HK-2 (cell line): ENCODE data around the gene LZTS3.
"Not testable (repeated sequence)": the region's sequence is repeated elsewhere in the genome, so short reads cannot be mapped to it uniquely, and the experiment has no call there.

Experiments used
- DNase-seq: peaks from one replicate; pipeline ENCODE4 v3.0.0-alpha.2; 2018; ENCODE audit not compliant: unreplicated experiment

Gene LZTS3

GRCh38 chr20:3192226-3193015 is 19.1 kb upstream of the LZTS3 start:
- no peak for DNase-seq

GRCh38 chr20:3190681-3191111 is 17.3 kb upstream of the LZTS3 start:
- DNase-seq = no peak

- no peak for DNase-seq
These were observed 16.3 kb upstream of the LZTS3 start for GRCh38 chr20:3189561-3190131.

GRCh38 chr20:3188823-3189413 is 15.6 kb upstream of the LZTS3 start:
- no peak for DNase-seq

DNA sequence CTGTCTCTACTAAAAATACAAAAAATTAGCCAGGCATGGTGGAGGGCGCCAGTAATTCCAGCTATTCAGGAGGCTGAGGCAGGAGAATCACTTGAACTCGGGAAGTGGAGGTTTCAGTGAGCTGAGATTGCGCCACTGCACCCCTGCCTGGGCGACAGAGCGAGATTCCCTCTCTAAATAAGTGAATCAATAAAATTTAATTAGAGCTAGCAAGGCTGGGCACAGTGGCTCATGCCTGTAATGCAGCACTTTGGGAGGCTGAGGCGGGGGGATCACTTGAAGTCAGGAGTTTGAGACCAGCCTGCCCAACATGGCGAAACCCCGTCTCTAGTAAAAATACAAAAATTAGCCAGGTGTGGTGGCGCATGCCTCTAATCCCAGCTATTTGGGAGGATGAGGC is 14.5 kb upstream of the LZTS3 start:
- DNase-seq = not testable (repeated sequence)

DNA sequence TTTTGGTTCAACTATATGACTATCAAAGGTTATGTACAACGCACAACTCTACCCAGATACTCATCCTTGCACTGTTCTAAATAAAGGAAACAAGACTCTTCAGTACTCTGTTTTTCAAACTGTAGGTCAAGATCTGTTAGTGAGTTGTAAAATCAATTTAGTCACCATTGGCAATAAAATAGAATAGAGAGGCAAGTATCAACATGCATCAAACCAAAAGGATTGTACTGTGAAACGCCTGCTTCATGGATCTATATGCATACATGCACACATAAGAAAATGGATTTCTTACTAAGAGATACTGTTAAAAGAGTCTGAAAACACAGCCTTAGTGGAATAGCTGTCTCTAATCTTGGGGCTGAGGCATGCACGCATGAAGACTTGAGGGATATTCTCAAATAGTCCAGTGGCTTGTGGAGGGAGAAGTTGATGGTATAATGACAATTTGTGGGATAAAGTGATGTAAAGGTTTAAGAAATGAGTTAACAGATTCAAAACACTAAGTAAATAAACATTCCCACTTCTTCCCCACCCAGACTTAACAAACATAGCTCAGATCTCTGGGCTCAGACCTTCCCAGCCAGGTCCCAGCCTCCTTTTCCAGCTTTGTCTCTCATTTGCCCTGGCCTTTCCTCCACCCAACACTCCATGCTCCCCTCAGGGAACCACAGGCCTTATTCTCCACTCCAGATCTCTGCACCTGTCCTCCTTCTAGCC is 10.7 kb upstream of the LZTS3 start:
- no peak for DNase-seq

- not testable (repeated sequence) for DNase-seq
These were observed 9.1 kb upstream of the LZTS3 start for GRCh38 chr20:3182429-3182828.

GRCh38 chr20:3181270-3181669 is 7.9 kb upstream of the LZTS3 start:
- DNase-seq = no peak

GRCh38 chr20:3180319-3180718 is 7.0 kb upstream of the LZTS3 start:
- no peak for DNase-seq

- DNase-seq = no peak
These were observed 4.6 kb upstream of the LZTS3 start for GRCh38 chr20:3177746-3178485.

DNA sequence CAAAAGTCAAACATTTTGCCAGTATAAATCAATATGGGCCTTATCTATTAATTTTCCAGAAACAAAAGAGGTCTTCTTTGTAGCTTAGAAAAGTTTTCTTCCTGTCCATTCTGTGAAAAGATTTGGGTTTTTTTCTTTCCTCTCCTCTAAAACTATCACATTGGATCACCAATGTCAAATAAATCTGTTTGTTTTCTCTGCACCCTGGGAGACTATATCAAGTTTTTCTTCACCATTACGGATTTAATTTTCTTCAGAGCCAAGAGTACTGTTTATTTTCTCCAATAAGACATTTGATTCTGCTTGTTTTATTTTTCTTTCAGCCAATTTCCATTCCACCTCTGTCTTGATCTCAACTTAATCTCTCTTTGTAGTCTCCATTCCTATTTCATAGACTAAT is 1.9 kb upstream of the LZTS3 start:
- no peak for DNase-seq

DNA sequence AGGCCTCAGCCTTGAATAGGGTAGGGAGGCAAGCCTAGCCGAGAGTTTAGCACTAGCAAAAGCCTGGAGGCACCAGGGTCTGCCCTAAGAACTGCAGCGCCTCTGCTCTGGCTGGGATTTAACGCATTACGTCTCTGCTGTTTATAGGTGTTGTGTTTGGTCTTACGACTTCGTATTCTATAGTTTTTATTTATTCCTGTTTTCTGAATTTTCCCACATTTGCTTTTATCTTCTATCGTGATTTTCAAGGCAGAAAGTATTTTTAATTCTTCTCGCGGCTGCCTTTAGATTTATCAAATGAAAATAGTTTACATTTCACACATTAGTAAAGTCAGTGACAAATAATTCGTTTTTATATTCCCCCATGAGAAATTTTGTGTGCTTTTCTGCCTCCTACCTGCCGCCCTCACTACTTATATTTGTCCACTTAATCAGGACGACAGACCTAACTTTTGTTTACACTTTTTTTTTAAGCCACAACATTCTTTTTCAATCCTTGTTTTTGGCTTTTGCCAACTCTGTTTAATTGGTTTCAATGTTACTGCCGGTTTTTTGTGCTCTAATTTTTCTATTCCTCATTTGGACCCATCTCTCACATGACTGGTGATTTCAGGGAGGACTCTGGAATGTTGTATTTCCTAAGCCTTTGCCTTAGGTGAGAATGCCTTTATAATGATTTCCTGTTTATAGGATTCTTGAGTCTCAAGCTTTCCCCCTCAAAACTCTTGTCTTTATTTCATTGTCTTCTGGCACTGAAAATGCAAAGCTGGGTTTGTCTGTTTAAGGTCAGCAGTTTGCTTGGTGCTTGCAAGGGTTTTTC is 1.3 kb upstream of the LZTS3 start:
- DNase-seq = no peak

DNA sequence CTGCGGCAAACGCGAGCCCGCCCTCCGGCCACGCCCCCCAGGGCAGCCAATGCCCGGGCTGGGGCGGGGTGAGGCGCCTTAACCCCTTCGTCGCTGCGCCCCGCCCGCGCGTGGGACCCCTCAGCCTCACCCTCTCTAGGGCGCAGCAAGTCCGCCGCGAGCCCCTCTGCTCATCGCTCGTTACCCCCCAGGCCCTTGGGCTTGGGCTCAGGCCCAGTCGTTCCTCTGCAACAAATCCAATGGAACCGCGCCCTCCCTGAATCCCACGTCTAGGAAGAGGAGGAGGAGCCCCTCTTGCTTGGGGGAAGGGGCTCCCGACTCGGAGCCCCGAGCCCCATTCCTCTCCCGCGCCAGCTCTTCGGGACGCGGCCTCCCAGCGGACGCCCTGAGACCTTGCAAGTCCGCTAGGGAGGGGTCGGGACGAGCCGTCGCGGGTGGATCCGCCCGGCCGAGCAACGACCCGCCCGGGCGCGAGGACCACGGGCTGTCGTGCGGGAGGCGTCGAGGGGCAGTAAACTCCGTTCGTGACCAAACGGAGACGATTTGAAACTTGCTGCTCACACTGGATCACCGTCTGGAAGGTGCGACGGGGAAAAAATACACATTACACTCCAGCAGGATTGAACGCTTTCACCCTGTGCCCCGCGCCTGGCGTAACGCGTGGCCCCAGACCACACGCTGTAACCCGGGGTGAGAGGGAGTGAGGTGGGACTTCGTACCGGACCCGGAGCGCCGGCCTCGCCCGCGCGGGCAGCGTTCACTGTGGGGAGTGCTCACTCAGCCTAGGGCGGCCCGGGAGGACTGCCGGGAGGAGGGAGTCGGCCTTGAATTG is 477 bp upstream of the LZTS3 start:
- DNase-seq = peak; percentile 88

DNA sequence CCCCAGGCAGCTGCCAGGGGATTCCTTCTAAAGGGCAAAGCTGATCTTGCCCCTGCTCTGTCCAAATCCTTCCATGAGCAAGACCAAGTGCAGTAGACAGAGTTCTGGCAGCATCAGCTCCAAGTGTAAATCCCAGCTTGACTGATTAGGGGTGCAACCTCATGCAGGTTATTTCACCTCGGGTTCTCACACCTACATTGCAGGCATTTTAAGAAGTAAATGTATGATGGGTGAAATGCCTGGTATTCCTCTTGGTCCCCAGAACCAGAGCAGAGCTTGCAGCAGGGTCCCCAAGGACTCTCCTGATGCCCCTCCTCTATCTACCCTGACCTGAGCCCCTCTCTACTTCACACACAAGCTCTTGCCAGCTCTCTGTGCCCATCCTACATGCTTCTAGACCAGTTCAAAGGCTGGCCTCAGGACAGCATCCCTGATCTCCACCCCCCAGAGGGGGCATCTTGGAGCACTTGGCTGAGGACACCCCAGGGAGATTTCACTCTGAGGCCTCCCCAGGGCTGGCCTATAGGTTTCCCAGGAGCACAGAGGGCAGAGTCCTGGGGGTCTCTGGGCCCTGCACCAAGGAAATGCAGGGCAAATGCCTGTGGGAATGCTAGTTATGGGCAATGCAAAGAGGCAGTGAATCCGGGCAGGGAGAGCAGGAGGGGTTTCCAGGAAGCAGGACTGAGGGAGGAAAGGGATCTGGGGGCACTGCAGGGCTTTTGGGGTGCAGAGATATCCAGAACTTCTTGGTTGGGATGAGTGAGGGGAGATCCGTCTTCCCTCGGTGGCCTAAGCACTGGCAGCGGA is 1.0 kb downstream of the LZTS3 start:
- no peak for DNase-seq

- no peak for DNase-seq
These were observed 1.8 kb downstream of the LZTS3 start for GRCh38 chr20:3171391-3172125.

GRCh38 chr20:3168829-3169590 is 4.3 kb downstream of the LZTS3 start:
- no peak for DNase-seq

DNA sequence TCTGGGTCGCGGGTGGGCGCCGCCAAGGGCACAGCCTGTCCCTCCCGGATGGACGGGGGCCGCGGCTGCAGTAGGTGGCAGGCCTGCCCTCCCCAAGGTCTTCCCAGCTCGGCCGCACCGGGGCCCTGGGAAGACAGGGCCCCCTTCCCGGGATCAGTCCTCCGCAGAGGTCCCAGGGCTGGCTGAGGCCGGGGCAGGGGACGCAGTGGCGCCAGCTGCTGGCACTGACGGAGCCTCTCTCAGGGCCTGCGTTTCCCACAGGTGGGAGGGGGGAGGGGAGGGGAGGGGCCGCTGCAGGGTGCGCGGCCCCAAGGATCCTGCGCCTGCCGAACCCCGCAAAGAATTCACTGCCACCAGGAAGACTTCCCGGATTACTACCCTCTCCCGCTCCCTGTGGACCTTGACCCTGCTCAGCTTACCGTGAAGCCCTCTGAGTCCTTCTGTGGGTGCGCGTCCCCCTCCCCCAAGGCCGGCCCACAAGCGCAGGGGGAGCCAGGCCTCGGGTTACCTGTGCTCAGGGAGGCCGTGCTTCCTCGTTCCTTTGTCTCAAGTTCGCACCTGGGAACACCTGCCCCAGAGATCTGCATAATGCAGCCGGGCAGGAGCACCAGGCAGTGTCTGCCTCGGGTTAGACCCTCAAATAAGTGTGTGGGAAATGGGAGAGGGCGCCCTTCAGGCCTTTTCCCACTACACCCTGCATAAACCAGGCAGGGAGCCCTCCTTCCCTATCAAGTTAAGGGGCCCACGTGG is 5.1 kb downstream of the LZTS3 start:
- no peak for DNase-seq
